ENCODE measurements around the gene TNFRSF21.
"Not testable (repeated sequence)": the region's sequence is repeated elsewhere in the genome, so short reads cannot be mapped to it uniquely, and the experiment has no call there.

TNFRSF21 gene

GRCh38 chr6:47309291-47310130, at the start of gene TNFRSF21:
Gene TNFRSF21 (minus strand): TSS chr6:47309905. CDS start chr6:47309511, 394 bp downstream.
- DNase-seq: peak; percentile 63

GRCh38 chr6:47358440-47359225, 48.9 kb upstream of the TNFRSF21 start:
- no peak for DNase-seq

- DNase-seq: no peak
Measured at GRCh38 chr6:47357827-47358226, 48.1 kb upstream of the TNFRSF21 start.

- DNase-seq: no peak
Measured at GRCh38 chr6:47355496-47355895, 45.8 kb upstream of the TNFRSF21 start.

- no peak for DNase-seq
Measured at GRCh38 chr6:47353871-47354270, 44.2 kb upstream of the TNFRSF21 start.

GRCh38 chr6:47352966-47353365, 43.3 kb upstream of the TNFRSF21 start:
- DNase-seq: no peak

- DNase-seq: no peak
Measured at GRCh38 chr6:47352194-47352920, 42.7 kb upstream of the TNFRSF21 start.

- DNase-seq: no peak
Measured at GRCh38 chr6:47351621-47352020, 41.9 kb upstream of the TNFRSF21 start.

- DNase-seq: no peak
Measured at GRCh38 chr6:47349931-47350330, 40.2 kb upstream of the TNFRSF21 start.

GRCh38 chr6:47348316-47348863, 38.7 kb upstream of the TNFRSF21 start:
- no peak for DNase-seq

GRCh38 chr6:47345761-47346160, 36.1 kb upstream of the TNFRSF21 start:
- no peak for DNase-seq

- no peak for DNase-seq
Measured at GRCh38 chr6:47344022-47344421, 34.3 kb upstream of the TNFRSF21 start.

- no peak for DNase-seq
Measured at GRCh38 chr6:47343600-47343999, 33.9 kb upstream of the TNFRSF21 start.

- DNase-seq: no peak
Measured at GRCh38 chr6:47342824-47343223, 33.1 kb upstream of the TNFRSF21 start.

GRCh38 chr6:47337519-47337918, 27.8 kb upstream of the TNFRSF21 start:
- no peak for DNase-seq

GRCh38 chr6:47336334-47336733, 26.6 kb upstream of the TNFRSF21 start:
- no peak for DNase-seq

GRCh38 chr6:47335466-47335865, 25.8 kb upstream of the TNFRSF21 start:
- no peak for DNase-seq

- DNase-seq: no peak
Measured at GRCh38 chr6:47334334-47334733, 24.6 kb upstream of the TNFRSF21 start.

- not testable (repeated sequence) for DNase-seq
Measured at GRCh38 chr6:47328606-47329005, 18.9 kb upstream of the TNFRSF21 start.

GRCh38 chr6:47328139-47328538, 18.4 kb upstream of the TNFRSF21 start:
- DNase-seq: not testable (repeated sequence)

GRCh38 chr6:47323887-47324286, 14.2 kb upstream of the TNFRSF21 start:
- DNase-seq: no peak

- no peak for DNase-seq
Measured at GRCh38 chr6:47323321-47323720, 13.6 kb upstream of the TNFRSF21 start.

GRCh38 chr6:47321577-47321976, 11.9 kb upstream of the TNFRSF21 start:
- no peak for DNase-seq

Data from activated gamma-delta T cell treated with Interleukin-2 at 50 U/mL for 16 hours (primary cell).